Stimulated activated naive B cell treated with anti-CD40 and anti-IgM and Interleukin-4, amounts not matched to agents 10 μg/mL and 1 μg/mL and 100 μg/mL, for 72 hours (primary cell): ENCODE results near the gene EXD2.
"Not testable (repeated sequence)": the region's sequence is repeated elsewhere in the genome, so short reads cannot be mapped to it uniquely, and the experiment has no call there.

Experiments used
- ATAC-seq, 2 donors: fragments of 150-1000 bp; cut with Tn5 transposase; replicated peaks; 2 replicates each; pipeline ENCODE4 v1.10.0; 2021; ENCODE audit warnings: moderate library complexity in 1 of 2
- DNase-seq: peaks from one replicate; pipeline ENCODE4 v3.0.0; 2021
- H3K27ac Mint-ChIP-seq: one replicate; pipeline ENCODE4 v1.8.0; 2022; ENCODE audit warnings: mild to moderate bottlenecking, mixed read lengths
- H3K27me3 Mint-ChIP-seq, 2 donors: one replicate each; pipeline ENCODE4 v1.8.0; 2022; ENCODE audit warnings: mixed read lengths in 2 of 2
- H3K36me3 Mint-ChIP-seq, 2 donors: one replicate each; pipeline ENCODE4 v1.8.0; 2022; ENCODE audit warnings: mixed read lengths in 2 of 2, mild to moderate bottlenecking in 1 of 2
- H3K4me1 Mint-ChIP-seq, 2 donors: one replicate each; pipeline ENCODE4 v1.8.0; 2022; ENCODE audit warnings: mixed read lengths in 2 of 2, mild to moderate bottlenecking in 1 of 2
- H3K4me3 Mint-ChIP-seq, 2 donors: one replicate each; pipeline ENCODE4 v1.8.0; 2022; ENCODE audit warnings: mild to moderate bottlenecking in 2 of 2, mixed read lengths in 2 of 2, moderate library complexity in 1 of 2
- H3K9me3 Mint-ChIP-seq, 2 donors: one replicate each; pipeline ENCODE4 v1.8.0; 2022; ENCODE audit warnings: mixed read lengths in 2 of 2, mild to moderate bottlenecking in 1 of 2

EXD2 gene

GRCh38 chr14:69287098-69288010 is 96.1 kb downstream of the EXD2 start:
- Mint-ChIP-seq H3K9me3 (no peaks in the 10 kb centered on the region), H3K27me3 (peaks cover 0 to 11% of the 10 kb centered on the region in 2 donors), H3K4me3 (no peak overlapping the region), H3K4me1 (no peaks in the 10 kb centered on the region), H3K27ac (no peak overlapping the region), H3K36me3 (no peaks in the 10 kb centered on the region)
- ATAC-seq (no peak), DNase-seq (no peak)

- ATAC-seq (no peak), DNase-seq (no peak)
- H3K27ac Mint-ChIP-seq, result no peak overlapping the region
- no peaks in the 10 kb centered on the region for H3K4me1 Mint-ChIP-seq
- H3K4me3 Mint-ChIP-seq, result no peak overlapping the region
- H3K9me3 Mint-ChIP-seq, result no peaks in the 10 kb centered on the region
- peaks cover 0 to 8% of the 10 kb centered on the region in 2 donors for H3K27me3 Mint-ChIP-seq
- H3K36me3 Mint-ChIP-seq, result no peaks in the 10 kb centered on the region
These were observed 96.9 kb downstream of the EXD2 start for GRCh38 chr14:69288011-69288771.

- Mint-ChIP-seq H3K4me3 (no peak overlapping the region), H3K4me1 (no peaks in the 10 kb centered on the region), H3K27ac (no peak overlapping the region), H3K36me3 (no peaks in the 10 kb centered on the region), H3K27me3 (peaks cover 0 to 8% of the 10 kb centered on the region in 2 donors), H3K9me3 (no peaks in the 10 kb centered on the region)
- no peak for ATAC-seq
- no peak for DNase-seq
These were observed 97.8 kb downstream of the EXD2 start for GRCh38 chr14:69288956-69289705.

GRCh38 chr14:69289811-69290520 is 98.7 kb downstream of the EXD2 start:
- no peak overlapping the region for H3K27ac Mint-ChIP-seq
- DNase-seq (no peak), ATAC-seq (no peak)
- peaks cover 0 to 8% of the 10 kb centered on the region in 2 donors for H3K27me3 Mint-ChIP-seq
- H3K9me3 Mint-ChIP-seq, result no peaks in the 10 kb centered on the region
- H3K36me3 Mint-ChIP-seq, result no peaks in the 10 kb centered on the region
- H3K4me1 Mint-ChIP-seq, result no peaks in the 10 kb centered on the region
- H3K4me3 Mint-ChIP-seq, result no peak overlapping the region

DNA sequence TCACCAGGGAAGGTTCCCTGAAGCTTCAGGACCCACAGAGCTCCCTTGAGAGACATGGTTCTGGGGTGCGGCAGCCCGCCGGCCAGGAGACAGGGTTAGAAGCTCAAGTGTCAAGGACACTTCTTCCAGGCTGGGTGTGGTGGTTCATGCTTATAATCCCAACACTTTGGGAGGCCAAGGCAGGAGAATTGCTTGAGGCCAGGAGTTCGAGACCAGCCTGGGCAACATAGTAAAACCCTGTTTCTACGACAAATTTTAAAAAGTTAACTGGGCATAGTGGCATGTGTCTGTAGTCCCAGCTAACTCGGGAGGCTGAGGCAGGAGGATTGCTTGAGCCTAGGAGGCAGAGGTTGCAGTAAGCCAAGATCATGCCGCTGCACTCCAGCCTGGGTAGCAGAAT is 99.6 kb downstream of the EXD2 start:
- H3K27me3 Mint-ChIP-seq, H3K4me1 Mint-ChIP-seq, H3K36me3 Mint-ChIP-seq, H3K9me3 Mint-ChIP-seq, DNase-seq, ATAC-seq, H3K4me3 Mint-ChIP-seq, H3K27ac Mint-ChIP-seq: not testable (repeated sequence)

DNA sequence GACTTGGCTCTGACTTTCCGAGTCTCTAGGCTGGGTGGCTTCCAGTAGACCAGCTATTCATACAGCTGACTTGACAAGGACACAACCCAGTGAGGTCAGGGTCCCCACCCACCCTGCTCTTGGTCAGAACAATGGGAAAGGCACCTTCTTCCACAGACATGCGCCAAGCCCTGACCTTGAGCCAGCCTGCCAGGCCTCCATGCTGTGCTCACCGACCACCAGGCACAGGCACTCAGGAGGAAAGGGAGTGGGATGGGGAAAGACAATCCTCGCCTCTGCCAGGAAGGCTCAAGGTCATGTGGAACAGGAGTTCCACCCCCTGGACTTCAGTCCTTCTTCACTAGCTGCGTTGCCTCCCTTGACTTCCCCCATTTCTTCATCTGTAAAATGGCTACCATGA is 100.1 kb downstream of the EXD2 start:
- Mint-ChIP-seq H3K27ac (no peak overlapping the region), H3K4me3 (no peak overlapping the region), H3K36me3 (no peaks in the 10 kb centered on the region), H3K27me3 (peaks cover 0 to 4% of the 10 kb centered on the region in 2 donors), H3K4me1 (no peaks in the 10 kb centered on the region), H3K9me3 (no peaks in the 10 kb centered on the region)
- no peak for ATAC-seq
- DNase-seq, result no peak

DNA sequence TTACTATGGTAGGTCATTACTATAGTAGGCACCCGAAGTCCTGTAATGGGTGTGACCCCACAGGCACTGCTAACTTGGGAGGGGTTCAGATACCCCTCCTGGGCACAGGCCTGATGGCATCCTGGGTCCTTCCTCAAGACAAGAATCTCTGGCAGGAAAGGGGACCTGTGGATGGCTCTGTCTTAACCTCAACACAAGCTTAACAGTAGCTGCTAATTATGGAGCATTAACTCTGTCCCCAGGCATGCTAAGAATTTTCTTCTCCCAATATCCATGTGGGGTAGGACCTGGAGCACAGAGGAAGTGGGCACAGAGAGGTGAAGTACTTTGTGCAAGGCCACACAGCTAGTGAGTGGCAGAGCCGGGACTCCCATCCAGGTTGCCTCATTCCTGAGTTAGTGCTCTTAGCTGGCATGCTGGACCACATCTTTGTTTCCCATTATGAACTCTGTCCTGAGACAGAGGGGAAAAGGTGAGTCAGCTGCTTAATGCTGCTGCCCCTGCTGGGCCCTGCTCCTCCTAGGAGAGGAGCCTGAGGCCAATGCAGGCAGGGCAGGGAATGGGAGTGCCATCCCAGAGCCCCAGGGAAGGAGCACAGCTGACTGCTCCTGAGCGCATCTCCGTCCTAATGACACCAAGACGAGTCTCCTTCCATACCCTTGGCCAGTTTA is 100.7 kb downstream of the EXD2 start:
- H3K9me3 Mint-ChIP-seq, result no peaks in the 10 kb centered on the region
- no peak overlapping the region for H3K4me3 Mint-ChIP-seq
- no peaks in the 10 kb centered on the region for H3K36me3 Mint-ChIP-seq
- H3K4me1 Mint-ChIP-seq, result no peaks in the 10 kb centered on the region
- no peak for ATAC-seq
- H3K27me3 Mint-ChIP-seq, result peaks cover 0 to 1% of the 10 kb centered on the region in 2 donors
- H3K27ac Mint-ChIP-seq, result no peak overlapping the region
- no peak for DNase-seq
